ENCODE measurements around the gene SMC4.
"Not testable (repeated sequence)": the region's sequence is repeated elsewhere in the genome, so short reads cannot be mapped to it uniquely, and the experiment has no call there.

GRCh38 chr3:160362896-160363295 lies 36.6 kb upstream of the SMC4 start:
- not testable (repeated sequence) for TF ChIP-seq SMAD1 (IDR thresholded peaks at IDR 0.05; ENCODE audit: low read depth, partially characterized antibody); POLR2A (IDR thresholded peaks at IDR 0.05; ENCODE audit: low read depth, low read length); HDAC6 (IDR thresholded peaks at IDR 0.05; ENCODE audit: unreplicated experiment); CTCF (IDR thresholded peaks at IDR 0.05 in 2 of 3, conservative IDR thresholded peaks at IDR 0.05 in 1 of 3; ENCODE audit: control insufficient read depth in 2 of 3, extremely low read depth in 1 of 3, insufficient read depth in 1 of 3, low read depth in 3 of 3, low read length in 3 of 3); CBX5 (IDR thresholded peaks at IDR 0.05; ENCODE audit: low read depth); CREB1 (IDR thresholded peaks at IDR 0.05; ENCODE audit: low read depth); RELB (IDR thresholded peaks at IDR 0.05; ENCODE audit: low read depth); REST (IDR thresholded peaks at IDR 0.05; ENCODE audit: low read depth, low read length); KLF5 (IDR thresholded peaks at IDR 0.05; ENCODE audit: partially characterized antibody); ESRRA (IDR thresholded peaks at IDR 0.05; ENCODE audit: low read length); POLR2AphosphoS5 (IDR thresholded peaks at IDR 0.05; ENCODE audit: low read length)

All from GM12878 (cell line).